Thymus (tissue), 11 donors: ENCODE results near the gene ST6GAL2. TPM values are rescaled to one million over a fixed set of nuclear protein-coding genes. Genes with fewer than 3 reads are reported as not detected.

Source experiments
- DNase-seq, 9 donors: peaks; one replicate each; pipeline ENCODE4 v3.0.0-alpha.2; 2013; ENCODE audit warnings: low spot score in 9 of 9, low read depth in 6 of 9, missing footprints in 1 of 9
- H3K27ac ChIP-seq, 2 donors: one replicate each; pipeline ENCODE4 v1.5.1; 2013; ENCODE audit warnings: control low read depth in 1 of 2, low read depth in 1 of 2, low read length in 1 of 2, mild to moderate bottlenecking in 1 of 2, moderate library complexity in 1 of 2
- H3K27me3 ChIP-seq, 2 donors: one replicate each; pipeline ENCODE4 v1.5.1; 2013; ENCODE audit warnings: low read length in 1 of 2; ENCODE audit not compliant: control insufficient read depth in 2 of 2, insufficient read depth in 1 of 2
- H3K36me3 ChIP-seq, 2 donors: one replicate each; pipeline ENCODE4 v1.5.1; 2013; ENCODE audit warnings: low read length in 1 of 2, mild to moderate bottlenecking in 1 of 2, moderate library complexity in 1 of 2; ENCODE audit not compliant: control insufficient read depth in 2 of 2, insufficient read depth in 2 of 2
- H3K4me1 ChIP-seq, 2 donors: one replicate each; pipeline ENCODE4 v1.5.1; 2013; ENCODE audit warnings: low read length in 2 of 2; ENCODE audit not compliant: control insufficient read depth in 2 of 2, insufficient read depth in 2 of 2
- H3K4me3 ChIP-seq, 2 donors: one replicate each; pipeline ENCODE4 v1.5.1; 2013; ENCODE audit warnings: low read length in 2 of 2, control low read depth in 1 of 2, mild to moderate bottlenecking in 1 of 2
- H3K9me3 ChIP-seq, 2 donors: one replicate each; pipeline ENCODE4 v1.5.1; 2013; ENCODE audit warnings: low read length in 1 of 2, mild to moderate bottlenecking in 1 of 2; ENCODE audit not compliant: control insufficient read depth in 2 of 2, insufficient read depth in 1 of 2
- WGBS: extraction: QIAGEN DNeasy Blood & Tissue Kit; methylation state at CpG from one replicate; pipeline ENCODE4 v1.1.7; 2013; 5-methylcytosine and 5-hydroxymethylcytosine counted together
- polyA plus RNA-seq: library from polyadenylated mRNA; stranded (reverse); fragments of 200-250 nt; gene quantifications from one replicate; pipeline ENCODE4 v1.2.3, GENCODE V29; 2013
- total RNA-seq: library from RNA; stranded (reverse); fragments of 120-200 nt; gene quantifications from one replicate; pipeline ENCODE4 v1.2.4, GENCODE V29; 2013
- donor health status: healthy.

ST6GAL2 gene
- total and polyA plus RNA-seq, 2 donors, result 0.57 to 0.94 TPM

DNA sequence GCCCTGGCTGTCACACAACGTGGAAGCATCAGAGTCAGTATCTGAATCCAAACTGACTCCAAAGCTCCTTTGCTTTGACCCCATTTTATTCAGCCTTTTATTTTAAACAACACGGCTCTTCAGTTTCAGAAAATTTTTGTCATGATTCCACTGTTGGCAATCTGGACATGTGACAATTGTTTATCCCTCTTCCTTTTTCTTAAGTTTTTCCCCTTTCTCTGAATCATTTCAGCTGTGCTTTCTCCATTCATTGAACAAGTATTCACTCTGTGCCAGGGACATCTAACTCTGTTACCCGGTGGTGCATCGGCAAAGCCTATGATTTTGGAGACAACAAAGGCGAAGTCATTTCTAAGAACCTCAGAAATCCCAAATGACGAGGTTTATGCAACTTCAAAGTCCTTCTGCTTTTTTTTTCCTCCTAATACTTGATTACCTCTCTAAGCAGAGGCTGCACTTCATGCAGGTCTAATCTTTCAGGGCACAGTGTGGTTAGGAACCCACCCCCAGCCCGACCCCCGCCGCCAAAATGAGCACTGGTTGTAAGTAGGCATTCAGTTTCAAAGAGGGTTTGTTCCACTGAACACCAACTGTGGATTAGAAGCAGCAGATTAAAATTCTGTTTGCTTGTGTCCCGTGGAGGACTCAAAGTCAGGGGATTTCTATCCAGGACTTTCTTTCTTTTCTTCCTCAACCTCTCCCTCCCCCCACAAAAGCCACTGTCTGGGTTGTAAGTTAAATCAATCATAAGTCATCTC is 18.6 kb downstream of the ST6GAL2 start:
- no peak for DNase-seq
- Histone ChIP-seq H3K4me3 (no peak overlapping the region), H3K4me1 (no peaks in the 10 kb centered on the region), H3K36me3 (no peaks in the 10 kb centered on the region), H3K27ac (no peak overlapping the region), H3K27me3 (no peaks in the 10 kb centered on the region), H3K9me3 (no peaks in the 10 kb centered on the region)
- 86% methylated on average over 10 of the region's 10 CpGs for WGBS

DNA sequence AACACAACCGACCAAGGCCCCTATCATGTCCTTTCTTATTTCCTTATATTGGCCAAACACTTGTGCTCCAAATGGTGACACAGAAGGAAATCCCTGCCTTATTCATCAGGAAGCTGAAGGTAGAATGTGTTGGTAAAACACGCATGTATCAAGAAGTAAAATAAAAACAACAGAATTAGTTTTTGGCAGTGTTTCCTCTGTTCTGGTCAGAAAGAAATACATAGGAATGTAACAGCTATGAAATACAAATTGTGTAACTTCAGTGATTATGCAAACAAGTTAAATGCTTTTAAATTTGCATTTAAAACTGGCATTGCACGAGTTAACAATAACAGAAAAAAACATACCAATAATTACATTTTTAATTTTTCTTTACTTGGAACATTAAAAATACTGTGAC is 19.3 kb downstream of the ST6GAL2 start:
- H3K9me3 ChIP-seq, result no peaks in the 10 kb centered on the region
- H3K4me3 ChIP-seq, result no peak overlapping the region
- no peaks in the 10 kb centered on the region for H3K4me1 ChIP-seq
- H3K36me3 ChIP-seq, result no peaks in the 10 kb centered on the region
- no peak for DNase-seq
- 85% methylated on average over 3 of the region's 3 CpGs for WGBS
- H3K27me3 ChIP-seq, result no peaks in the 10 kb centered on the region
- H3K27ac ChIP-seq, result no peak overlapping the region

DNA sequence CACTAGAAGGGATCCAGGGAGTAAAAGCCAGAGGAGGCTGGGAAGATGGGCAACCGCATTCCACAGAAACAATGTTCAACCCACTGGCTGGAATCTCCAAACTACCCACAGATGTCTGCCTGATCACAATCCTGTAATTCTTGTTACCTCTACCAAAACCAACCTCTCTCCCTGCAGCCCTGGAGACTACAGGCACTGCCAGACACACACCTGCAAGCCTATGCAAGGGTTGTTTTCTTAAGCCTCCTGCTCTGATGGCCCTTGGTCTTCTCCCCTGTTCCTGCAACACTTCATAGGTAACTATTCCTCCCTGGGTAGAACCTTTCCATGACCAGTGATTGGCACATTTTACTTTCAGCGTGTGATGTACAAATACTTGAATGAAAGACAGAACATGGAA is 21.9 kb downstream of the ST6GAL2 start:
- no peaks in the 10 kb centered on the region for H3K4me1 ChIP-seq
- no peak overlapping the region for H3K27ac ChIP-seq
- H3K27me3 ChIP-seq, result no peaks in the 10 kb centered on the region
- DNase-seq, result no peak
- H3K4me3 ChIP-seq, result no peak overlapping the region
- 96% methylated on average over 2 of the region's 2 CpGs for WGBS
- no peaks in the 10 kb centered on the region for H3K36me3 ChIP-seq
- peaks cover 0 to 1% of the 10 kb centered on the region in 2 donors for H3K9me3 ChIP-seq

DNA sequence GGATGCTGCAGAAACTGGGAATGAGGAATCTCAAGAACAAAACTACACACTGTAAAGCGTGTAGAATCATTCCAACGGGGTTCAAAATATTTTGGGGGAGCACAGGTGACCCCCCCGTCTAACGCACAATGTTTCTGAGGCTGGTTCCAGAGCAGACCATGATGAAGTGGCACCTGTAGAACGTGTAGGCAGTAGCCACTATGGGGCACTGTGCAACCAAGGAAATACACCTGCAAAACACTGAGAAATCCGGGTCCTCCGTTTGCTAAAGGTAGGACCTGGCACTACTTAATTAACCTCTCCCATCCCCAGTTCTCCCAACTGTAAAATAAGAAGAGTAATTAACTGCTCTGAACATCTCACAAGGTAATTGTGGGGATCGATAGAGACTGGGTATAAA is 22.6 kb downstream of the ST6GAL2 start:
- no peak for DNase-seq
- Histone ChIP-seq H3K36me3 (no peaks in the 10 kb centered on the region), H3K27ac (no peak overlapping the region), H3K9me3 (peaks cover 2 to 3% of the 10 kb centered on the region in 2 donors), H3K27me3 (no peaks in the 10 kb centered on the region), H3K4me3 (no peak overlapping the region), H3K4me1 (no peaks in the 10 kb centered on the region)
- WGBS, result 74% methylated on average over 8 of the region's 8 CpGs

DNA sequence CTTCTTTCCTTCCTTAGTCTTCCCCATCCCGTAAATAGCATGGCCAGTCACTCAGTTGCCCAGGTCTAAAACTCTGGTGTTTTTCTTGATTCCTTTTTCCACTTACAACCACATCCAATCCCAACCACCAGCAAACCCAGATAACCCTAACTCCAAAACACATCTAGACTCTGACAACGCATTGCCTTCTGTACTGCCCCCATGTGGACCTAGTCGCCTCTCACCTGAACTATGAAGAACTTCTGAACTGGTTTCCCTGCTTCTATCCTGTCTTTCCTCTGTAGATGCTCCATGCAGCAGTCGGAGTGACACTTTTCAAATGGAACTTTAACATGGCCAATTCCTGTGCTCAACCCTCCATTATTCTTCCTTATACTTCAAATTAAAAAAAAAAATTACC is 26.5 kb downstream of the ST6GAL2 start:
- DNase-seq, result no peak
- 94% methylated on average over 4 of the region's 4 CpGs for WGBS
- Histone ChIP-seq H3K27ac (no peak overlapping the region), H3K9me3 (peaks cover 2 to 3% of the 10 kb centered on the region in 2 donors), H3K27me3 (no peaks in the 10 kb centered on the region), H3K36me3 (no peaks in the 10 kb centered on the region), H3K4me3 (no peak overlapping the region), H3K4me1 (no peaks in the 10 kb centered on the region)

DNA sequence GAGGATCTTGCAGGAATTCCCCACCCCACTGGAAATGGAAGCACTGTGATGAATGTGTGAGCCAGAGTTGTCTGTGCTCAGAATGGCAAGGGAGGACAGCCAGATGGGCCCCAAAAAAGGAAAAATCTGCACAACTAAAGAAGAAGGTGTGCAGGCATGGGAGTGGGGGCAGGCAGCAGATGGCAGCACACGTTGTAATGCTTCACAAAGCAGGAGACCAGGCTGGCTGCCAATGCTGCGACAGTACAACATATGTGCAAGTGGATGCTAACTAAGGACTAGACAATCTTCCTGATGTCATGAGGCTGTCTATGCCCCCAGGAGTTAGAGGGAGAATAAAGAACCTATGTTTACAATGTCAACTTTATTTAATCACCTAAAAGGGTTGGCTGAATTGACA is 27.2 kb downstream of the ST6GAL2 start:
- WGBS, result 87% methylated on average over 2 of the region's 2 CpGs
- no peak overlapping the region for H3K27ac ChIP-seq
- peaks cover 2 to 3% of the 10 kb centered on the region in 2 donors for H3K9me3 ChIP-seq

DNA sequence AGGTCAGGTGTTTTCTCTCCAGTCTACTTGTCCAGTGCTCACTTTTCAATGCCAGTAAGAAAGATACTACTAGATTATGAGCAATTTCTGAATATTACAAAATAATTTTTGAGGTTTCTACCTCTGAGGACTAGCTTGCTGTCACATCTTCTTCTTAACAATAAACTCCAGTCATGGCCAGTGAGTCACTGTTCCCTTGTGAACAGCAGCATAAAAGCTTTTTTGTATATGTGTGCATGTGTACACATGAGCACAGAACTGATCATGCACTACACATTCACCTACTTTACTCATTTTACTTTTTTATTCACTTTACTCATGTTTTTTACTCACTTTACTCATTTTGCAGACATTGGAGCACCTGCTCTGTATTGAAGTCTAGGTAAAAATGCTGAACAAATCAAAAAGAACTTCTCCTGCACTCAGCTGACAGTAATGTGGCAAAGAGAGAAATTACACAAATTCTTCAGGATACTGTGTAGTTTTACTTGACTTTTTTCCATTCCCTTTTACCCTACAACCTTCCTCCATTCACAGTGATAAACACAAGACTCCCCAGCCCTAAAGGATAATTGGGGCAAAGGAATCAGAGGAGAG is 28.0 kb downstream of the ST6GAL2 start:
- Histone ChIP-seq H3K9me3 (peaks cover 2 to 3% of the 10 kb centered on the region in 2 donors), H3K4me3 (no peak overlapping the region), H3K36me3 (no peaks in the 10 kb centered on the region), H3K27ac (no peak overlapping the region), H3K27me3 (no peaks in the 10 kb centered on the region), H3K4me1 (no peaks in the 10 kb centered on the region)
- no peak for DNase-seq

More for the DNA sequence above, 27.2 kb downstream of the ST6GAL2 start:
- no peaks in the 10 kb centered on the region for H3K4me1 ChIP-seq
- no peaks in the 10 kb centered on the region for H3K36me3 ChIP-seq
- H3K27me3 ChIP-seq, result no peaks in the 10 kb centered on the region
- H3K4me3 ChIP-seq, result no peak overlapping the region
- no peak for DNase-seq

DNA sequence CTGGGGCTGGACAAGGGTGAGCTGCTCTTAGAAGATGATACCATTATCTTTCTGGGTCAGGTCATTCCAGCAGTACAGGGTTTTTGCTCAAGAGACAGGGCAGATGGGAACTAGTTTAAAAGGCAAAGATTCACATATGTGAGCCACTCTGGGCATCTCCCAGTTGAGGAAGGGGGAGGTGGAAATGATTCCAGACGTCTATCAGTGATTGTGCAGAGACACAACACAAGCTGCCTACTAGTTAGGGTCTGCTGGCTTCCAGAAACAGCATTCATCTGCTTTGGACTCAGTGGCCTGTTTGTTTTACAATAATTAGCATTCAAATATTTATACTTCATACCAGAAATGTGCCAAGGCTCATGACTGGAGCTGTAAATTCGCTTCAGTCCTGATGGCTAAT is 32.3 kb downstream of the ST6GAL2 start:
- Histone ChIP-seq H3K4me3 (no peak overlapping the region), H3K27me3 (no peaks in the 10 kb centered on the region), H3K27ac (no peak overlapping the region), H3K9me3 (no peaks in the 10 kb centered on the region), H3K4me1 (no peaks in the 10 kb centered on the region), H3K36me3 (no peaks in the 10 kb centered on the region)
- DNase-seq, result no peak
- 90% methylated on average over 2 of the region's 2 CpGs for WGBS

DNA sequence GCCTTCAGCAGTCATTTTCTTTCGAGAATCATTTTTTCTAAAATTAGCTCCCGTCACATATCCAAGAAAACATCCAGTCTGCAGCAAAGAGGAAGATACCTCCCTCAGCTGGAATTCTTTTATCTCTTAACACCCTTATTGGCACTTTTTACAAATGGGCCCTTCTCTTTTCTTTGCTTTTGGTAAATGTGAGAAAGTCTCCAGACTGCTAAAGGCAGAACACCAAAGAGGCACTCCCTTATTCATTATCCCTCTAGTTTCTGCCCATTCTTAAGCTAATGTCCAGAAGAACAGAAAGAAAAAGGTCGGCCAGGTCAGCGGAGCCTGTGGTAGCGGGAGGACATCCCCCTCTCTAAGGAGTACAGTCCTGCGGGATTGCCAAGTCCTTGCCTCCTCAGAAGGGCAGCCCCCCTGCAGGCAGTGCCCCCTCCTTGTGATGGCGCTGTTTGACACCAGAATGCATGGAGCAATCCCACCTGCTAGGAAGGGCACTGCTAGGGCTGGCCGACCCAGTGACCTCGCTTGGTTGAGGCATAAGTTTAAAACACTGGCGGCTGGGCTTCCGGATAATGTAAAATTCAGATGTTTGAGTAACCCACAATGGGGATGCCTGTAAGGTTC is 34.0 kb downstream of the ST6GAL2 start:
- H3K27me3 ChIP-seq, result no peaks in the 10 kb centered on the region
- H3K4me1 ChIP-seq, result no peaks in the 10 kb centered on the region
- WGBS, result 97% methylated on average over 11 of the region's 11 CpGs
- H3K27ac ChIP-seq, result no peak overlapping the region
- no peaks in the 10 kb centered on the region for H3K36me3 ChIP-seq
- no peak overlapping the region for H3K4me3 ChIP-seq
- H3K9me3 ChIP-seq, result no peaks in the 10 kb centered on the region
- DNase-seq, result no peak
